Gastrocnemius medialis (tissue), 4 donors: ENCODE measurements around the gene GRIK4. TPM values are rescaled to one million over a fixed set of nuclear protein-coding genes. Genes with fewer than 3 reads are reported as not detected.

ENCODE experiments used
- ATAC-seq, 2 donors: fragments of 150-250 bp; one replicate each; pipeline ENCODE4 v1.9.1; 2016
- DNase-seq, 2 donors: peaks; one replicate each; pipeline ENCODE4 v3.0.0-alpha.2; 2019
- H3K27ac ChIP-seq, 4 donors: fragments of 200-600 bp; sonication (generic); 1 replicate in 1 of 4; 2 replicates in 3 of 4; pipeline ENCODE4 v1.5.1; 2016 to 2018; ENCODE audit warnings: mild to moderate bottlenecking in 2 of 4, moderate library complexity in 1 of 4
- H3K27me3 ChIP-seq, 3 donors: fragments of 200-600 bp; sonication (generic) in 2 of 3; 1 replicate in 1 of 3; 2 replicates in 2 of 3; pipeline versions ENCODE4 v1.5.1 to v1.6.0; 2016 to 2019; ENCODE audit warnings: mild to moderate bottlenecking in 1 of 3, moderate library complexity in 1 of 3
- H3K36me3 ChIP-seq, 2 donors: fragments of 200-600 bp; sonication (generic) in 1 of 2; one replicate each; pipeline ENCODE4 v1.5.1; 2017 to 2018
- H3K4me1 ChIP-seq, 2 donors: fragments of 200-600 bp; sonication (generic) in 1 of 2; one replicate each; pipeline ENCODE4 v1.5.1; 2016 to 2017; ENCODE audit warnings: mild to moderate bottlenecking in 2 of 2
- H3K4me3 ChIP-seq, 4 donors: fragments of 200-600 bp; sonication (generic) in 3 of 4; 1 replicate in 1 of 4; 2 replicates in 3 of 4; pipeline ENCODE4 v1.5.1; 2016 to 2019; ENCODE audit warnings: mild to moderate bottlenecking in 2 of 4
- H3K9me3 ChIP-seq, 3 donors: fragments of 200-600 bp; sonication (generic) in 2 of 3; 1 replicate in 1 of 3; 2 replicates in 2 of 3; pipeline ENCODE4 v1.5.1; 2016 to 2019
- POLR2A ChIP-seq, 2 donors: fragments of 450-650 bp; IDR thresholded peaks; one replicate each; pipeline ENCODE4 v1.6.1; 2017; ENCODE audit warnings: antibody characterized with exemption in 2 of 2, mild to moderate bottlenecking in 2 of 2, moderate library complexity in 2 of 2
- in situ Hi-C, 4 donors: fragments of 200-750 bp; cut with MboI; loops; one replicate each; pipeline versions ENCODE4 v1.15.0 to v1.8.0; 2017; ENCODE audit warnings: low sequenced_read_pairs in 4 of 4
- intact Hi-C: fragments of 100-400 bp; cut with DNase I; formaldehyde crosslinking; loops from one replicate; pipeline ENCODE4 v1.15.1; 2023; ENCODE audit warnings: low total_unique reads
- total RNA-seq, 4 donors: library from RNA; depleted of rRNA; stranded (reverse); fragments of >200 nt; gene quantifications; one replicate each; pipeline versions ENCODE4 v1.1.0 to v1.2.3, GENCODE V29; 2016
- TF ChIP-seq, protein P1 (sequence below), 5 experiments: fragments of 450-650 bp in 3 of 5; fragments of 200-600 bp in 2 of 5; sonication (generic) in 2 of 5; IDR thresholded peaks in 4 of 5; conservative IDR thresholded peaks in 1 of 5; 1 replicate in 4 of 5; 2 replicates in 1 of 5; pipeline ENCODE4 v1.5.1; 2016 to 2019; ENCODE audit warnings: antibody characterized with exemption in 5 of 5, mild to moderate bottlenecking in 3 of 5, moderate library complexity in 3 of 5

The GRIK4 gene
- total RNA-seq, 4 donors from 2014 or later, result 0.42 TPM; not detected in 3

DNA sequence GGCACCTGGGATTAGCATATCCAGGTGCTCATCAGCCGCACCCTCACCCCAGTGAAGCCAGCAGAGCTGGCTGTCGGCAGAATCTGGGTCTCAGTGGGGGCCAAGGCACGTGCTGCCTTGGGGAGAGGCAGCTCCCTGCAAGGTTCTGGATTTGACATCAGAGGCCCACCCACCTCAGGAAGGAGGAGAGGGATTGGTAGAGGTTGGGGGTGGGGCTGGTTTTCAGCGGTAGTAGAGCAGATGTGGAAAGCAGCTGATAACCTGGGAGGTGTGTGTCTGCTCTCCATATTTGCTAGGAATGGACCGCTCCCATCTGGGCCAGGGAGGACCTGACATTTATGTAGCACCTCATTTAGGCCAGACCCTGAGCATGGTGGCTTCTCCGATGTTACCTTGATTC lies 147.5 kb downstream of the GRIK4 start:
- H3K9me3 ChIP-seq, result no peaks in the 10 kb centered on the region
- DNase-seq, result no peak
- H3K4me1 ChIP-seq, result no peaks in the 10 kb centered on the region
- H3K27me3 ChIP-seq, result no peaks in the 10 kb centered on the region
- no peak overlapping the region for H3K4me3 ChIP-seq
- H3K27ac ChIP-seq, result no peak overlapping the region
- in situ Hi-C loops, result no loop called here
- ATAC-seq, result no peak
- intact Hi-C loops, result no loop called here
- no peaks in the 10 kb centered on the region for H3K36me3 ChIP-seq
- TF ChIP-seq, protein P1, sequence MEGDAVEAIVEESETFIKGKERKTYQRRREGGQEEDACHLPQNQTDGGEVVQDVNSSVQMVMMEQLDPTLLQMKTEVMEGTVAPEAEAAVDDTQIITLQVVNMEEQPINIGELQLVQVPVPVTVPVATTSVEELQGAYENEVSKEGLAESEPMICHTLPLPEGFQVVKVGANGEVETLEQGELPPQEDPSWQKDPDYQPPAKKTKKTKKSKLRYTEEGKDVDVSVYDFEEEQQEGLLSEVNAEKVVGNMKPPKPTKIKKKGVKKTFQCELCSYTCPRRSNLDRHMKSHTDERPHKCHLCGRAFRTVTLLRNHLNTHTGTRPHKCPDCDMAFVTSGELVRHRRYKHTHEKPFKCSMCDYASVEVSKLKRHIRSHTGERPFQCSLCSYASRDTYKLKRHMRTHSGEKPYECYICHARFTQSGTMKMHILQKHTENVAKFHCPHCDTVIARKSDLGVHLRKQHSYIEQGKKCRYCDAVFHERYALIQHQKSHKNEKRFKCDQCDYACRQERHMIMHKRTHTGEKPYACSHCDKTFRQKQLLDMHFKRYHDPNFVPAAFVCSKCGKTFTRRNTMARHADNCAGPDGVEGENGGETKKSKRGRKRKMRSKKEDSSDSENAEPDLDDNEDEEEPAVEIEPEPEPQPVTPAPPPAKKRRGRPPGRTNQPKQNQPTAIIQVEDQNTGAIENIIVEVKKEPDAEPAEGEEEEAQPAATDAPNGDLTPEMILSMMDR (IDR thresholded peaks at IDR 0.05 in 4 of 5, conservative IDR thresholded peaks at IDR 0.05 in 1 of 5), result no peak
- no peak for TF ChIP-seq POLR2A (IDR thresholded peaks at IDR 0.05)

DNA sequence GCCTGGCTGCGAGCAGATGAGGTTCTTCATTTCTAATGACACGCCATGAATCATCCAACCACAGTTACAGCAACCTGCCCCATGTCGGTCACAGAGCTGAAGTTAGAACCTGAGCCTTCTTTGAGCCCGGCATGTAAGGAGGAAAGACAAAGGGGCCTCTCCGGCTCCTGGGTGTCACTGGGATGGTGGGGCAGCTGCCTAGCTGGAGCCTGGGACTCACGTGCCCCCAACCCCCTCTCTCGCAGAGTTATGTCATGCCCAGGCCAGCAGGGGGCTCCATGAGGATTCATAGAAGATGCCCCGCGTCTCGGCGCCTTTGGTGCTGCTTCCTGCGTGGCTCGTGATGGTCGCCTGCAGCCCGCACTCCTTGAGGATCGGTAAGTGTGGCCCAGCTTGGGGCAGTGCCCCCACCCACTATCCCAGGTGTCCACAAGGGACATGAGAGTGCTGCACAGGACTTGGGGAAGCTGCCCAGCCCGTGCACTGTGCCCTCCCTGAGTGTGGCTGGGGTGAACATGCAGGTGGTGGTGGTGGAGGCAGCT lies 148.5 kb downstream of the GRIK4 start:
- in situ Hi-C loops, result no loop called here
- Histone ChIP-seq H3K9me3 (no peaks in the 10 kb centered on the region), H3K4me1 (no peaks in the 10 kb centered on the region), H3K27me3 (no peaks in the 10 kb centered on the region), H3K27ac (no peak overlapping the region), H3K36me3 (no peaks in the 10 kb centered on the region), H3K4me3 (no peak overlapping the region)
- intact Hi-C loops, result no loop called here
- no peak for ATAC-seq
- TF ChIP-seq, protein P1 (IDR thresholded peaks at IDR 0.05 in 4 of 5, conservative IDR thresholded peaks at IDR 0.05 in 1 of 5), result peak in 1 of 5 experiments; percentile 15
- TF ChIP-seq POLR2A (IDR thresholded peaks at IDR 0.05), result no peak
- DNase-seq, result no peak

DNA sequence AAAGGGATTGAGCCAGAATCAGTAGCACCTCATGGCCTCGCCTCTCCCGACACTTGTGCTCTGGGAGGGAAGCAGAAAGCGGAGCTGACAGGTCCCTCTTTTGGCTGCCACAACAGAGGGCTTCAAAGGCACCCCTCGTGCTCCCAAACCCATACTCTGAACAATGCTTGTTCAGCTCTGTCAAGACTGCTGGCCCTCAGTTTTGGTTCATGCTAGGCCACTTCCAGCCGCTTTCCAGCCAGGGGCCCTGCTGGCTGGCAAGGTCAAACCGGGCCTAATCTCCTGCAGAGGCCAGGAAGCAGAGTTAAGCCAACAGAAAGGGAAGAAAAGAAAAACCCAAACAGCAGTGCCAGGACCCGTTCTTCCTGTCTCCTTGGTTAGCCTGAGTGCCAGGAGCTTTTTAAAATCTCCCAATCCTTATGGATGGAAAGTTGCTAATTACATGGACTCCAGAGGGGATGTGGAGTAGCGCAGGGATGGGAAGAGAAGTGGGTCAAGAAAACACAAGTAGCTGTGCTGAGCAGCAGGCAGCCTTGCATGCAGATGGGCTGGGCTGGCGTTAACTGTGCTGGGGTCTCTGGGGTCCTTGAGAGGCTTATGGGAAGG lies 150.6 kb downstream of the GRIK4 start:
- ATAC-seq (no peak), DNase-seq (no peak)
- no peak overlapping the region for H3K27ac ChIP-seq
- H3K4me3 ChIP-seq, result no peak overlapping the region
- no peaks in the 10 kb centered on the region for H3K36me3 ChIP-seq
- in situ Hi-C loops, result no loop called here
- no peaks in the 10 kb centered on the region for H3K4me1 ChIP-seq
- no peaks in the 10 kb centered on the region for H3K9me3 ChIP-seq
- peaks cover 0 to under 1% (median 0%) of the 10 kb centered on the region in 3 donors for H3K27me3 ChIP-seq
- intact Hi-C loops, result no loop called here
- TF ChIP-seq, protein P1 (IDR thresholded peaks at IDR 0.05 in 4 of 5, conservative IDR thresholded peaks at IDR 0.05 in 1 of 5), result no peak
- TF ChIP-seq POLR2A (IDR thresholded peaks at IDR 0.05), result no peak

DNA sequence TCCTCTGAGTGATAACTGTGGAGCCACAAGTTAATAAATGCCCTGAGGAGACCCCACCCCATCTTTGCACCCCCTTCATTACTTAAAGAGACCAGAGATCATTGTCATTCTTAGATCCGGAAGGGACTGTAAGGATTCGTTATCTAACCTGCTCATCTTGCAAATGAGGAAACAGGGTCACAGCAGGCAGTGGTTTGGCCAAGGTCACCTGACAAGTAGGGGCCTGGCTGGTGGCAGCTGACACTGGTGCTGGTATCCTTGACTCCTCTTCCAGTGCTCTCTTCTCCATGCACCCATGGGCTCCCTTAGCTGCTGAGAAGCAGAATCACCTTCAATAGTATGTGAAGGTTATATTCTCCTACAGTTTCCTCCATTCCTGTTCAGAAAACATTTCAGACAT lies 151.6 kb downstream of the GRIK4 start:
- peaks cover 0 to 5% (median 3%) of the 10 kb centered on the region in 3 donors for H3K27me3 ChIP-seq
- TF ChIP-seq, protein P1 (IDR thresholded peaks at IDR 0.05 in 4 of 5, conservative IDR thresholded peaks at IDR 0.05 in 1 of 5), result no peak
- TF ChIP-seq POLR2A (IDR thresholded peaks at IDR 0.05), result no peak
- no peak overlapping the region for H3K4me3 ChIP-seq
- no peak overlapping the region for H3K27ac ChIP-seq
- in situ Hi-C loops (no loop called here), intact Hi-C loops (no loop called here)
- no peaks in the 10 kb centered on the region for H3K36me3 ChIP-seq
- no peaks in the 10 kb centered on the region for H3K9me3 ChIP-seq
- DNase-seq, result no peak
- no peak for ATAC-seq
- H3K4me1 ChIP-seq, result no peaks in the 10 kb centered on the region
